K562 (cell line): ENCODE data around the gene NDRG4. TPM values are rescaled to one million over a fixed set of nuclear protein-coding genes. Genes with fewer than 3 reads are reported as not detected.
A peak's percentile ranks its signal among the peaks of the same experiment; 100 is the strongest.

Experiments
- BHLHE40 ChIP-seq: IDR thresholded peaks from 2 replicates; pipeline ENCODE4 v1.6.1; 2011; ENCODE audit warnings: low read length, improper control_type of control experiment
- CBX1 ChIP-seq: sonication (generic); IDR thresholded peaks from 2 replicates; pipeline ENCODE4 v1.6.1; 2016; ENCODE audit warnings: antibody characterized with exemption, low read depth, mild to moderate bottlenecking
- CBX5 ChIP-seq: IDR thresholded peaks from 2 replicates; pipeline ENCODE4 v1.6.1; 2014; ENCODE audit warnings: low read depth, borderline replicate concordance
- CCNT2 ChIP-seq: IDR thresholded peaks from 2 replicates; pipeline ENCODE4 v1.6.1; 2011; ENCODE audit warnings: borderline replicate concordance, low read depth, mild to moderate bottlenecking, moderate library complexity, mixed read lengths, low read length; ENCODE audit not compliant: insufficient read length; ENCODE audit errors: extremely low read depth
- CUX1 ChIP-seq: fragments of 200-800 bp; sonication (Bioruptor generic); IDR thresholded peaks from 2 replicates; pipeline ENCODE4 v1.6.1; 2016; ENCODE audit warnings: missing genetic modification characterization, missing compliant biosample characterization
- GTF2A2 ChIP-seq: IDR thresholded peaks from 2 replicates; pipeline ENCODE4 v1.6.1; 2016; ENCODE audit warnings: mild to moderate bottlenecking, missing genetic modification characterization, missing compliant biosample characterization
- ILF3 ChIP-seq: fragments of 450-650 bp; IDR thresholded peaks from 2 replicates; pipeline ENCODE4 v1.6.1; 2018; ENCODE audit warnings: antibody characterized with exemption, mild to moderate bottlenecking, moderate library complexity, borderline replicate concordance
- JUND ChIP-seq, 2 experiments: IDR thresholded peaks; 2 replicates in 1 of 2; 3 replicates in 1 of 2; pipeline ENCODE4 v1.6.1; 2011; ENCODE audit warnings: borderline replicate concordance in 2 of 2, low read depth in 2 of 2, low read length in 2 of 2, improper control_type of control experiment in 1 of 2, missing biosample characterization in 1 of 2, missing genetic modification characterization in 1 of 2, missing genetic modification reagents in 1 of 2
- MTA2 ChIP-seq: fragments of 450-650 bp; IDR thresholded peaks from 2 replicates; pipeline ENCODE4 v1.6.1; 2016; ENCODE audit warnings: low read depth
- SAFB2 ChIP-seq: fragments of 200-400 bp; formaldehyde crosslinking; IDR thresholded peaks from 2 replicates; pipeline ENCODE4 v1.6.1; 2018; ENCODE audit warnings: borderline replicate concordance, low read length, low read depth, moderate library complexity; ENCODE audit not compliant: severe bottlenecking
- SMAD1 ChIP-seq: fragments of 150-350 bp; IDR thresholded peaks from 2 replicates; pipeline ENCODE4 v1.6.1; 2014; ENCODE audit warnings: low read length, low read depth; ENCODE audit not compliant: partially characterized antibody
- SREBF2 ChIP-seq: sonication (generic); formaldehyde crosslinking; IDR thresholded peaks from 2 replicates; pipeline ENCODE4 v1.4.0; 2020; ENCODE audit warnings: mild to moderate bottlenecking, missing genetic modification reagents
- STAG1 ChIP-seq: sonication (generic); formaldehyde crosslinking; IDR thresholded peaks from 2 replicates; pipeline ENCODE4 v1.5.0; 2020; ENCODE audit warnings: missing genetic modification reagents, borderline replicate concordance
- SUPT5H ChIP-seq: fragments of 450-650 bp; IDR thresholded peaks from 2 replicates; pipeline ENCODE4 v1.6.1; 2016
- ZC3H4 ChIP-seq: sonication (generic); formaldehyde crosslinking; IDR thresholded peaks from 2 replicates; pipeline ENCODE4 v1.9.0; 2021; ENCODE audit warnings: missing genetic modification reagents, borderline replicate concordance
- ZEB2 ChIP-seq: fragments of 450-650 bp; IDR thresholded peaks from 2 replicates; pipeline ENCODE4 v1.6.1; 2016
- ZNF512 ChIP-seq: IDR thresholded peaks from 2 replicates; pipeline ENCODE4 v1.6.1; 2016; ENCODE audit warnings: missing genetic modification characterization, missing compliant biosample characterization
- polyA plus RNA-seq, 8 experiments: library from polyadenylated mRNA; depleted of rRNA in 4 of 8; stranded (reverse) in 5 of 8; unstranded in 3 of 8; fragments of >200 nt; fragmentation: Nextera tagmentation in 2 of 8; fragmentation: Illumina TruSeq in 1 of 8; extraction: Ambion mirVana in 2 of 8; extraction: Trizol in 1 of 8; gene quantifications; 2 replicates each; pipeline versions ENCODE4 v1.2.1 to v1.2.3, GENCODE V29; 2011 to 2014; ENCODE audit warnings: inconsistent platforms in 1 of 8, missing spikeins in 1 of 8
- total RNA-seq, 7 experiments: library from RNA; depleted of rRNA in 6 of 7; stranded (reverse); fragments of >200 nt in 6 of 7; fragmentation: Illumina TruSeq in 2 of 7; extraction: Trizol in 2 of 7; gene quantifications; 2 replicates each; pipeline versions ENCODE4 v1.2.1 to v1.2.3, GENCODE V29; 2011 to 2021; ENCODE audit warnings: low replicate concordance in 1 of 7
- TF ChIP-seq, protein P1 (sequence below): IDR thresholded peaks from 3 replicates; pipeline ENCODE4 v1.6.1; 2011; ENCODE audit warnings: borderline replicate concordance, mild to moderate bottlenecking; ENCODE audit not compliant: insufficient read length, insufficient read depth

NDRG4 gene
- total and polyA plus RNA-seq, 9 of the 15 experiments (the other 6 are each of a cell fraction or from before 2014, with no cell fraction given): 0.06 to 0.95 (median 0.28) TPM

- TF ChIP-seq SAFB2 (no peak), JUND (IDR thresholded peaks at IDR 0.05; ENCODE audit: borderline replicate concordance, low read depth, low read length) (no peak), JUND (tag; IDR thresholded peaks at IDR 0.05; ENCODE audit: borderline replicate concordance, low read depth, low read length) (peak; percentile 37; the same call in 1 of the 3 replicates), SMAD1 (no peak), CBX1 (no peak), CBX5 (no peak), ZNF512 (tag) (no peak), ILF3 (no peak), ZC3H4 (CRISPR knock-in tag) (no peak), CCNT2 (peak; percentile 32), SREBF2 (CRISPR knock-in tag) (peak; percentile 65; the same call in 1 of the 2 replicates), GTF2A2 (tag) (no peak), SUPT5H (peak; percentile 89), BHLHE40 (peak; percentile 88), MTA2 (no peak), ZEB2 (peak; percentile 67; the same call in 1 of the 2 replicates), STAG1 (CRISPR knock-in tag) (0 out of 2 replicates have a peak, but pooled peaks have one; percentile 15), CUX1 (no peak)
- TF ChIP-seq, protein P1, sequence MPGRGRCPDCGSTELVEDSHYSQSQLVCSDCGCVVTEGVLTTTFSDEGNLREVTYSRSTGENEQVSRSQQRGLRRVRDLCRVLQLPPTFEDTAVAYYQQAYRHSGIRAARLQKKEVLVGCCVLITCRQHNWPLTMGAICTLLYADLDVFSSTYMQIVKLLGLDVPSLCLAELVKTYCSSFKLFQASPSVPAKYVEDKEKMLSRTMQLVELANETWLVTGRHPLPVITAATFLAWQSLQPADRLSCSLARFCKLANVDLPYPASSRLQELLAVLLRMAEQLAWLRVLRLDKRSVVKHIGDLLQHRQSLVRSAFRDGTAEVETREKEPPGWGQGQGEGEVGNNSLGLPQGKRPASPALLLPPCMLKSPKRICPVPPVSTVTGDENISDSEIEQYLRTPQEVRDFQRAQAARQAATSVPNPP: no peak
Measured at GRCh38 chr16:58515125-58515870, 15.4 kb downstream of the NDRG4 start, which contains the start of gene SETD6 (continued).
